NCI-H460 (cell line): Measurements from ENCODE around the gene RAB18. TPM values are rescaled to one million over a fixed set of nuclear protein-coding genes. Genes with fewer than 3 reads are reported as not detected.
"Not testable (repeated sequence)": the region's sequence is repeated elsewhere in the genome, so short reads cannot be mapped to it uniquely, and the experiment has no call there.

Experiments
- DNase-seq: peaks from one replicate; pipeline ENCODE4 v3.0.0-alpha.2; 2016; ENCODE audit warnings: low read depth; ENCODE audit errors: extremely low read depth
- total RNA-seq: library from RNA; depleted of rRNA; stranded (reverse); fragments of >200 nt; shearing (Covaris generic); gene quantifications from 2 replicates; pipeline ENCODE4 v1.2.3, GENCODE V29; 2014

Gene RAB18
- total RNA-seq, 1 experiment from 2014 or later, result 116 TPM

GRCh38 chr10:27503498-27504006, 552 bp upstream of the RAB18 start:
- DNase-seq, result no peak

- no peak for DNase-seq
Measured at GRCh38 chr10:27504808-27505460, 830 bp downstream of the RAB18 start.

- DNase-seq, result not testable (repeated sequence)
Measured at GRCh38 chr10:27505537-27505936, 1.4 kb downstream of the RAB18 start.

- DNase-seq, result no peak
Measured at GRCh38 chr10:27506280-27506679, 2.2 kb downstream of the RAB18 start.

- DNase-seq, result no peak
Measured at GRCh38 chr10:27512548-27512947, 8.4 kb downstream of the RAB18 start.

- DNase-seq, result no peak
Measured at GRCh38 chr10:27513451-27514191, 9.5 kb downstream of the RAB18 start.

- no peak for DNase-seq
Measured at GRCh38 chr10:27514243-27514642, 10.1 kb downstream of the RAB18 start.

GRCh38 chr10:27518261-27518660, 14.2 kb downstream of the RAB18 start:
- DNase-seq, result no peak

- DNase-seq, result no peak
Measured at GRCh38 chr10:27525819-27526218, 21.7 kb downstream of the RAB18 start.

- no peak for DNase-seq
Measured at GRCh38 chr10:27526242-27526641, 22.1 kb downstream of the RAB18 start.

- DNase-seq, result no peak
Measured at GRCh38 chr10:27527666-27528295, 23.7 kb downstream of the RAB18 start.

- DNase-seq, result peak; percentile 76
Measured at GRCh38 chr10:27529010-27529783, 25.1 kb downstream of the RAB18 start.

- DNase-seq, result no peak
Measured at GRCh38 chr10:27530477-27530876, 26.4 kb downstream of the RAB18 start.

- no peak for DNase-seq
Measured at GRCh38 chr10:27531336-27531847, 27.3 kb downstream of the RAB18 start.

- DNase-seq, result no peak
Measured at GRCh38 chr10:27534161-27534700, 30.1 kb downstream of the RAB18 start.

GRCh38 chr10:27535317-27535716, 31.2 kb downstream of the RAB18 start:
- DNase-seq, result no peak

- DNase-seq, result no peak
Measured at GRCh38 chr10:27536437-27536836, 32.3 kb downstream of the RAB18 start.

GRCh38 chr10:27537166-27537565, 33.1 kb downstream of the RAB18 start:
- no peak for DNase-seq

GRCh38 chr10:27537787-27538186, 33.7 kb downstream of the RAB18 start:
- no peak for DNase-seq

- no peak for DNase-seq
Measured at GRCh38 chr10:27540672-27541071, 36.6 kb downstream of the RAB18 start.
